Measurements from ENCODE around the gene ST3GAL3.
A peak's percentile ranks its signal among the peaks of the same experiment; 100 is the strongest.

Gene ST3GAL3, protein sequence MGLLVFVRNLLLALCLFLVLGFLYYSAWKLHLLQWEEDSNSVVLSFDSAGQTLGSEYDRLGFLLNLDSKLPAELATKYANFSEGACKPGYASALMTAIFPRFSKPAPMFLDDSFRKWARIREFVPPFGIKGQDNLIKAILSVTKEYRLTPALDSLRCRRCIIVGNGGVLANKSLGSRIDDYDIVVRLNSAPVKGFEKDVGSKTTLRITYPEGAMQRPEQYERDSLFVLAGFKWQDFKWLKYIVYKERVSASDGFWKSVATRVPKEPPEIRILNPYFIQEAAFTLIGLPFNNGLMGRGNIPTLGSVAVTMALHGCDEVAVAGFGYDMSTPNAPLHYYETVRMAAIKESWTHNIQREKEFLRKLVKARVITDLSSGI

GRCh38 chr1:43707190-43708001 is at the start of gene ST3GAL3:
Gene ST3GAL3, plus strand, starts transcription at chr1:43707536. Its CDS starts 28,727 bp downstream, at chr1:43736263.
- DNase-seq, result peak; percentile 86 to 94

DNA sequence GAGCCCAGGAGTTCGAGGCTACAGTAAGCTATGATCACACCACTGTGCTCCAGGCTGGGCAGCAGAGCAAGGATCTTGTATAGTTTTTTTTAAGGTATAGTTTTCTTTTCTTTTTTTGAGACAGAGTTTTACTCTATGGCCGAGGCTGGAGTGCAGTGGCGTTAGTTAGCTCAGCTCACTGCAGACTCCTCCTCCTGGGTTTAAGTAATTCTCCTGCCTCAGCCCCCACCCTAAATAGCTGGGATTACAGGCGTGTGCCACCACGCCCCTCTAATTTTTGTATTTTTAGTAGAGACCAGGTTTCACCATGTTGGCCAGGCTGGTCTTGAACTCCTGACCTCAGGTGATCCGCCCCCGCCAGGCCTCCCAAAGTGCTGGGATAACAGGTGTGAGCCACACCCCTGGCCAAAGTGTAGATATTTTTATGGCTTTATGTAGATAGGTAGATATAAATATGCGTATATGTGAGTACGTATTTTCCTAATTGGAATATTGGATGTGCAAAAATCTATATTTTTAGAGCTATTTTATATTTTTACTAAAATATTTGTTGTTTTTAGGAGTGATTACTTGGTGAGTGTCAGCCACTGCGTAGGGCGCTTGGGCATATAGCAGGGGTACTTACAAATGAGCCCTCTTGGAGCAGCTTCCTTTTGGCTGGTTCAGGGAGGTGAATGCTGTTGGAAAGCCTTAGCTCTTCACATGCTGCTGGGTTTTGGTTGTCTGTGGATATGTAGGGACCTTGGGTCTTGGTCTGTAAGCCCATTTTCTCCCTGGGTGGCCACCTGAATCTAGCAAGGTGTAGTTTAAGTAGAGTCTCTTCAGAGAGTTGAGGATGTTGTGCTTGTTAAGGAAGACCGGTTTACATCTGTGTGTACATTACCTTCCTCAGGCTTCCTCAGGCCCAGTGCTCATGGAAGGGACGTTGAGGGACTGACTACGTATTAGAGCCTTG is 47.8 kb upstream of the ST3GAL3 start:
- no peak for DNase-seq

DNA sequence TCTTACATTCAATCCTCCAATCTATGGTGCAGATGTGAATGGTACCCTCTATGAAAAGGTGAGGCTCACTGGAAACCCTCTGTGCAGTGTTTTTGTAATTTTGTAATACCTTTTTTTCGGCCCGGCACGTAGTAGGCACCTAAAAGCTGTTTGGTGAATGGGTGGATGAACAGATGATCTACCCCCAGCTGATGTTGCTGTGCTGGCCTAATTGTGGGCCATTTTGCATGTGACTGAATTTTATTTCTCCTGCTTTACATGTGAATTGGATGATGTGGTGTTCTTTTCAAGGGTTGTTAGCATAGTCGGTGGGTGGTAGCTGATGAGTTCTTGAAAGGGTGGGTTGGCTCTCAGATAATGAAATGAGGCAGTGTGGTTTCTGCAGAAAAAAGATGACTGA is 47.0 kb upstream of the ST3GAL3 start:
- no peak for DNase-seq

DNA sequence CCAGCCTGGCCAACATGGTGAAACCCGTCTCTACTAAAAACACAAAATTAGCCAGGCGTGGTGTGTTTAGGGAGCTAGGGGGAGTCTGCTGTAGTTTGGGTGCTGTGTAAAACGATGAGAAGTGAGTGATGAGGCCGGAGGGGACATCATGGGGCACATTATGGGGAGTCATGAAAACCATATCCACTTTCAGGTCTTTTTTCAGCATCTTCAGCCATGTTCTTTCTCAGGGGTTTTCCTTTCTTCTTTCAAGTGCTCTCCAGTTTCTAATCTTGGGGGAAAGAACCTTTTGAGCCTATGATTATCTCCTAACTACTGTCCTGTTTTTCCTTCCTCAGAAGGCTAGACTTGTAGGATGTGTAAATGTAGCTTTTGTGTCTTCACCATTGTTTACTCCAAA is 43.0 kb upstream of the ST3GAL3 start:
- no peak for DNase-seq

GRCh38 chr1:43666608-43667007 is 40.7 kb upstream of the ST3GAL3 start:
- no peak for DNase-seq

DNA sequence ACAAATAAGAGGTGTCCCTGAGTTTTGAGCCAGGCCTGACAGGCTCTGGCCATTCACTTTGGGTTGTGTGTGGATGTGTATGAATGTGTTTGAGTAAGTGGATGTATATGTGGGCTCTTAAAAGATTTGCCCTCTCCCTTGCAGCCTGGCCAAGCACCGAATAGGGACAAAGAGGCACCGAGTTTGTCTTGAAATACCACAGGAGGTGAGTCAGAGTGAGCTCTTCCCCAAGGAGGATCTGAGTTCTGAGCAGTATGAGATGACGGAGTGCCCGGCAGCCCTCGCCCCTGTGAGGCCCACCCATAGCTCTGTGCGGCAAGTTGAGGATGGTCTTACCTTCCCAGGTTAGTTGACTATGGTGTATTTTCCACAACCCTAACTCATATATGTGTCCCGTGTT is 38.4 kb upstream of the ST3GAL3 start:
- no peak for DNase-seq

DNA sequence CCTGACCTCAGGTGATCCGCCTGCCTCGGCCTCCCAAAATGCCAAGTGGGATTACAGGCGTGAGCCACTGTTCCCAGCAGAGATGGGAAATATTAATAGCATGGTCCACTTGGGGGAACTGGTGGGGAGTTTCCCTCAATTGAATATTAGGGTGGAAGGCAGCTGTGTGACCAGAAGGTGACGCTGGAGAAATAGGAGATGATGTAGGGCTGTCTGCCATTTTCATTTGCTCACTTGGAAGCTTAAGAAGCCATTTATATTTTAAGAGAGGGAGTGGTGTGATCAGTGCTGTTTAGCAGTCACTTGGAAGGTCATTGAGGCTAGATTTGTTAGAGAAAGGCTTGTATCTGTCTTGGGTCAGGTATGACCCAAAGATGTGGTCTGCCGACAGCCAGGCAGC is 37.5 kb upstream of the ST3GAL3 start:
- no peak for DNase-seq

GRCh38 chr1:43671193-43671592 is 36.1 kb upstream of the ST3GAL3 start:
- DNase-seq, result no peak

DNA sequence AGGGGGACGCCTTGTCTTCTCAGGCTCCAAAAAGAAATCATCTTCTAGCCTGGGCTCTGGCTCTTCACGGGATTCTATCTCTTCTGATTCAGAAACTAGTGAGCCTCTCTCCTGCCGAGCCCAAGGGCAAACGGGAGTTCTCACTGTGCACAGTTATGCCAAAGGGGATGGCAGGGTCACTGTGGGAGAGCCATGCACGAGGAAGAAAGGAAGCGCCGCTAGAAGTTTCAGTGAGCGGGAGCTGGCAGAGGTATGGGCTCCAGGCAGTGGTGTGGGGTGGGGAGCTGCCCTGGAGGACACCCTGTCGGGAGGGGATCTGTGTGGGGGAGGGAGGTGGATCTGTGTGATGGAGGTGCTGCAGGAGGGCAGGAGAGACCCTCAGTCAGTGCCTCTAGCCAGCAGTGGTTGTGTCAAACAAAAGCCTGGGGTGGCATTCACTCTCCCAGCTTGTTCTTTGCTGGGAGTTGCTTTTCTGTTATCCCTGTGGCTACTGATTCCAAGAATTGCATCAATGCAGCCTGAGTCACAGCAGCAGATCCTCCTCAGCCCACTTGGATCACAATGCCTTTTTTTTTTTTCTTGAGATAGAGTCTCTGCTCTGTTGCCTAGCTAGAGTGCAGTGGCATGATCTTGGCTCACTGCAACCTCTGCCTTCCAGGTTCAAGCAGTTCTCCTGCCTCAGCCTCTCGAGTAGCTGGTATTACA is 35.6 kb upstream of the ST3GAL3 start:
- DNase-seq, result no peak

- DNase-seq, result no peak
Observed at GRCh38 chr1:43673261-43673660, 34.1 kb upstream of the ST3GAL3 start.

DNA sequence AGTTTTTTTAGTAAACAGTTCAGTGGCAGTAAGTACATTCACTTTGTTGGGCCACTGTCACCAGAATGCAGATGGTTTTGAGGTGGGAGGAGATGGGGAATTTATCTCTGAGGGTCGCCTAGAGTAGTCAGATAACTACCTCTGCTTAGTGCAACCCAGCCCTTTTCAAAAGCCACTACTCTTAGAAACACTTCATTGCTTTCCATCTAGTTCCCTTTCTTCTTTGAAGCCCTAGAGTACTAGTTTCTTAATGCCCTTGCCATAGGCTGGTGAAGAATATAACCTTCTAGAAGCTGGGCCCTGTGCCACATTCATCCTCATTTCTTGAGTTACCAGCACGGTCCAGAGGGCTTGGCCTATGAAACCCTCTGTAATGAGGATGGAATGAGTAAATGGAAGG is 28.4 kb upstream of the ST3GAL3 start:
- DNase-seq, result no peak

DNA sequence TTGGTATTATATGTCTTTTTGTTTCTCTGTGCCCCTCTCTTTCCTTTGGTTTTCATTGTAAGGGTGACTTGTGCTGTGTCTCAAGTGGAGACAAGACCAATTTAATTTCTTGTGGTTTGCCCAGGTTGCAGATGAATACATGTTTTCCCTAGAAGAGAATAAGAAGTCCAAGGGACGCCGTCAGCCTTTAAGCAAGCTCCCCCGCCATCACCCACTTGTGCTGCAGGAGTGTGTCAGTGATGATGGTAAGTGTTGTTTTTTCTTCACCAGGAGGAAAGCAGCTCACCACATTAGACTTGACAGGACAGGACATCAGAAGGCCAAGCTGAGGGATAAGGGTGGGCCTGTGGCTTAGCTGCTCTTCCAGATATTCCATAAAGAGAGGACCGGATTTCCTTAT is 23.8 kb upstream of the ST3GAL3 start:
- no peak for DNase-seq

- DNase-seq, result no peak
Observed at GRCh38 chr1:43686801-43687200, 20.5 kb upstream of the ST3GAL3 start.

- DNase-seq, result no peak
Observed at GRCh38 chr1:43687301-43688108, 19.8 kb upstream of the ST3GAL3 start.

GRCh38 chr1:43688109-43688387 is 19.3 kb upstream of the ST3GAL3 start:
- DNase-seq, result no peak

DNA sequence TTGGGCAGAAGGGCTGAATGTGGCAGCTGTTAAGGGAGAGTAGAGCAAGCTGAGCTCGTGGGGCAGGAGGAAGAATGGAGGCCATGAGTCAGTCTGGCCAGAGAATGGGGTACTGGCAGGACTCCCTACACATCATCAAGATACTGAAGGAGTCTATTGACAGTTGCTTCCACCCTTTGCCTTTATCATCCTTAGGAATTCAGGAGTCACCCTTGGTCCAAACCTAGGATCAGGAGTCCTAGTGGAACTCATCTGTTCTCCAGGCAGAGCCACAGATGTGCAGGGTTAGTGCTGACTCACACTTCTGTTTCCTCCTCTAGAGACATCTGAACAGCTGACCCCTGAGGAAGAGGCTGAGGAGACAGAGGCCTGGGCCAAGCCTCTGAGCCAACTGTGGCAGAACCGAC is 18.7 kb upstream of the ST3GAL3 start:
- DNase-seq, result no peak

- no peak for DNase-seq
Observed at GRCh38 chr1:43689289-43689688, 18.0 kb upstream of the ST3GAL3 start.

DNA sequence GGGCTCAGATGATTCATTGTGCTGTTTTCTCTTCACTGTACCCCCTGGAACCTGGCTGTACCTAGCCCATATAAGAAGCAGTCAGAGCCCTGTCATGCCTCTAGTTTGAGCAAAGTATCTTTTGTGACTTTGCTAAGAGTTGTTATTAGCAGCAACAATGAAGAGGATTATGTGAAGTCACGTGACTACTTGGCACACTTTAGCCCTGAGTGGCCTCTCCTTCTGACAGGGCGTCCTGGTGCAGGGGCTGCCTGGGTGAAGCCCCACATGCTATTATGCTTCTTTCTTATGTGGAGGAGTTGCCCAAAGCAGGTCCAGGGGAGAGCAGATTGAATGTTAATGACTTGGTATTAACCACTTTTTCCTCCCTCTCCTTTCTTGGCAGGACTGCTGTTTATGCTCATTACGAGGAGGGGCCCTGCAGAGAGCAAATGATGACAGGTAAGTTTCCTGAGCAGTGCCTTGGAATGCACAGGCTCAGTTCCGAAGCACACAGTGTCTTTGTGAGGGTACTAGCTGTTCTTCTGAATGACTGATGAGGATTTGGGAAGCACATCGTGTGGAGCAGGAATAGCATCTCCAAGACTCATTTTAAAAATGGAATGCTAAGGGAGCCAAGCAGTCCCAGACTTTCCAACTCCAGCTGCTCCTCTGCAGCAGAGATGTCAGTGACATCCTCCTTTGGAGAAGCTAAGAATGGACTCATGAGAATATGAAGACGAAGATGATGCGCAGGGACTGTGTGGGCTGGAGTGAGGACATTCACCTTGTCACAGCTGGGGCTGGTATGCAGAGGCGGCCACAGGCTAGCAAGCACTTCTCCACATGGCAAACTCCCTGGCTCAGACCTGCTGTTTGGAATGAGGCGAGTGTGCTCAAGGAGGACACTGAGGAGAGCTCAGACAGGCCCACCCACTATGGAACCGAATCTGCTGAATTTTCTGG is 15.2 kb upstream of the ST3GAL3 start:
- DNase-seq, result no peak

- no peak for DNase-seq
Observed at GRCh38 chr1:43693371-43693770, 14.0 kb upstream of the ST3GAL3 start.

- no peak for DNase-seq
Observed at GRCh38 chr1:43699281-43699680, 8.1 kb upstream of the ST3GAL3 start.

GRCh38 chr1:43703836-43704235 is 3.5 kb upstream of the ST3GAL3 start:
- no peak for DNase-seq
